Activated B cell treated with CpG ODN at 0.5 μM for 24 hours (primary cell): Measurements from ENCODE around the gene SFMBT1. TPM values are rescaled to one million over a fixed set of nuclear protein-coding genes. Genes with fewer than 3 reads are reported as not detected.

Experiments
- ATAC-seq: fragments of 200-7000 bp; cut with Tn5 transposase; one replicate; pipeline ENCODE4 v1.10.0; 2021; ENCODE audit warnings: low read depth, mild to moderate bottlenecking, moderate library complexity
- CTCF ChIA-PET: fragments of 350-600 bp; sonication (Branson Sonifier 250); formaldehyde crosslinking; loops from one replicate; lab custom pipeline; 2021; ENCODE audit warnings: antibody characterized with exemption; lab: Charles Lee
- POLR2A ChIA-PET: fragments of 350-600 bp; sonication (Branson Sonifier 250); formaldehyde crosslinking; loops from one replicate; lab custom pipeline; 2021; ENCODE audit warnings: antibody characterized with exemption; lab: Charles Lee
- DNase-seq: peaks from one replicate; pipeline ENCODE4 v3.0.0; 2022
- H3K27ac Mint-ChIP-seq: one replicate; pipeline ENCODE4 v1.8.0; 2020; ENCODE audit warnings: mixed read lengths
- H3K27me3 Mint-ChIP-seq: one replicate; pipeline ENCODE4 v1.8.0; 2021; ENCODE audit warnings: mixed read lengths
- H3K36me3 Mint-ChIP-seq: one replicate; pipeline ENCODE4 v1.8.0; 2021; ENCODE audit warnings: low read depth, mixed read lengths
- H3K4me1 Mint-ChIP-seq: one replicate; pipeline ENCODE4 v1.8.0; 2021; ENCODE audit warnings: mixed read lengths
- H3K4me3 Mint-ChIP-seq: one replicate; pipeline ENCODE4 v1.8.0; 2020; ENCODE audit warnings: mild to moderate bottlenecking, mixed read lengths
- H3K9me3 Mint-ChIP-seq: one replicate; pipeline ENCODE4 v1.8.0; 2020; ENCODE audit warnings: mixed read lengths
- intact Hi-C: fragments of 100-400 bp; cut with micrococcal nuclease; formaldehyde crosslinking; loops from one replicate; pipeline ENCODE4 v1.15.1; 2024
- total RNA-seq: library from RNA; stranded (reverse); gene quantifications from 2 replicates; pipeline ENCODE4 v1.2.3, GENCODE V29; 2022
- TF ChIP-seq, protein P1 (sequence below): fragments of 200-600 bp; IDR thresholded peaks from one replicate; pipeline ENCODE4 v1.8.0; 2022; ENCODE audit warnings: antibody characterized with exemption, mild to moderate bottlenecking

SFMBT1 gene
- total RNA-seq, 1 donor from 2014 or later: 31.6 TPM

GRCh38 chr3:53024315-53024714 is 21.6 kb downstream of the SFMBT1 start:
- POLR2A ChIA-PET: no interaction called here
- intact Hi-C loops: no loop called here
- TF ChIP-seq, protein P1, sequence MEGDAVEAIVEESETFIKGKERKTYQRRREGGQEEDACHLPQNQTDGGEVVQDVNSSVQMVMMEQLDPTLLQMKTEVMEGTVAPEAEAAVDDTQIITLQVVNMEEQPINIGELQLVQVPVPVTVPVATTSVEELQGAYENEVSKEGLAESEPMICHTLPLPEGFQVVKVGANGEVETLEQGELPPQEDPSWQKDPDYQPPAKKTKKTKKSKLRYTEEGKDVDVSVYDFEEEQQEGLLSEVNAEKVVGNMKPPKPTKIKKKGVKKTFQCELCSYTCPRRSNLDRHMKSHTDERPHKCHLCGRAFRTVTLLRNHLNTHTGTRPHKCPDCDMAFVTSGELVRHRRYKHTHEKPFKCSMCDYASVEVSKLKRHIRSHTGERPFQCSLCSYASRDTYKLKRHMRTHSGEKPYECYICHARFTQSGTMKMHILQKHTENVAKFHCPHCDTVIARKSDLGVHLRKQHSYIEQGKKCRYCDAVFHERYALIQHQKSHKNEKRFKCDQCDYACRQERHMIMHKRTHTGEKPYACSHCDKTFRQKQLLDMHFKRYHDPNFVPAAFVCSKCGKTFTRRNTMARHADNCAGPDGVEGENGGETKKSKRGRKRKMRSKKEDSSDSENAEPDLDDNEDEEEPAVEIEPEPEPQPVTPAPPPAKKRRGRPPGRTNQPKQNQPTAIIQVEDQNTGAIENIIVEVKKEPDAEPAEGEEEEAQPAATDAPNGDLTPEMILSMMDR: no peak

DNA sequence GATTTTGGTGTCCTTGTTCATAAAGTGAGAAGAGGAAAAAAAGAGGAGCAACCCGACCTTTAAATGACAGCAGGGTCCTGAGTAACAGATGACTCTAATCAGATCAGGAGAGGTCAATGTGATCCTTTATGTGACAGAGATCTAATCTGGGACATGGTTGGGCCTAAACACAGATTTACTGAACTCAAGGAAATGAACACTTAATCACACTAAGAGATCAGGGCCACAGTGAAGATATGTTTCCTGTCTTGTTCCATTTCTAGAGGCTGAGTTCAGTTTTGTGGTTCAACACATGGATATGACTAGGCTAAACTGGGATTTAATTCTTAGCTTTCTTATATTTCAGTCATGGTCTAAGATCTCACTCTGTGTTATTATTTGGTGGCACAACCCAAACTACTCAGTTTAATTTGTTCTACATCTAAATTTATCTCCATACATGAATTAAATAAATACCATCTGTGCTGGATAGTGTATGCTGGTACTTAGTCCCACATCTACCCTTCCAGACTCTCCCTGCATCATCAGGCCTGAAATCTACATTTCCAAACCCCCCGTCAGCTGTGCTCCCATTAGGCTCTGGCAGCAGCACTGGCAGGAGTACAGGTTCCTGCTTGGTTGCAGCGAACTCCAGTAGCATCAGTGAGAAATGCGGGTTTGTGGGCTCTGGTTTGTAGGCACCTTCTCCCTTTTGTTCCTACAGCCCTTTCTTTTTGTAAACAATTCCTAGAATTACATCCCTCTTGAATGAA is 22.6 kb downstream of the SFMBT1 start:
- no peak overlapping the region for H3K27ac Mint-ChIP-seq
- CTCF ChIA-PET: interaction anchor here (1.1 kb wide), 1 partner anchor 13 kb away, joined by 3 read pairs; no protein-coding TSS in a partner anchor
- H3K36me3 Mint-ChIP-seq: peaks cover 4% of the 10 kb centered on the region
- no peaks in the 10 kb centered on the region for H3K27me3 Mint-ChIP-seq
- DNase-seq (no peak), ATAC-seq (no peak)
- H3K9me3 Mint-ChIP-seq: no peaks in the 10 kb centered on the region
- intact Hi-C loops: no loop called here
- POLR2A ChIA-PET: no interaction called here
- peaks cover 52% of the 10 kb centered on the region for H3K4me1 Mint-ChIP-seq
- no peak overlapping the region for H3K4me3 Mint-ChIP-seq
- TF ChIP-seq, protein P1: no peak

More at GRCh38 chr3:53024315-53024714, 21.6 kb downstream of the SFMBT1 start:
- H3K9me3 Mint-ChIP-seq: no peaks in the 10 kb centered on the region
- ATAC-seq (no peak), DNase-seq (no peak)
- peaks cover 50% of the 10 kb centered on the region for H3K4me1 Mint-ChIP-seq
- H3K27me3 Mint-ChIP-seq: no peaks in the 10 kb centered on the region
- no peak overlapping the region for H3K27ac Mint-ChIP-seq
- H3K36me3 Mint-ChIP-seq: peaks cover 4% of the 10 kb centered on the region
- CTCF ChIA-PET: interaction anchor here (1.1 kb wide), 1 partner anchor 12 kb away, joined by 3 read pairs; no protein-coding TSS in a partner anchor
- H3K4me3 Mint-ChIP-seq: no peak overlapping the region

DNA sequence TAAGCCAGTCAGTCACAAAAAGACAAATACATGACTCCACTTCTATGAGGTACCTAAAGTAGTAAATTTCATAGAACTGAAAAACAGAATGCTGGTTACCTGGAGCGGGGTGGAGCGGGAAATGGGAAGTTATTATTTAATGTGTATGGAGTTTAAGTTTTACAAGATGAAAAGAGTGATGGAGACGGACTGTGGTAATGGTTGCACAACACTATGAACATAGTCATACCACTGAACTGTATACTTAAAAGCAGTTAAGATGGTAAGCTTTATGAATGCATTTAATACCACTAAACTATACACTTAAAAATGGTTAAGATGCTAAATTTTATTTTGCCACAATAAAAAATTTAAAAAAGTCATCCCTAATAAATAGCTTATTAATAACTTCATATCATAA is 23.2 kb downstream of the SFMBT1 start:
- H3K4me3 Mint-ChIP-seq: no peak overlapping the region
- peaks cover 4% of the 10 kb centered on the region for H3K36me3 Mint-ChIP-seq
- ATAC-seq: no peak
- no peak overlapping the region for H3K27ac Mint-ChIP-seq
- DNase-seq: no peak
- no peaks in the 10 kb centered on the region for H3K9me3 Mint-ChIP-seq
- ChIA-PET CTCF (no interaction called here), POLR2A (no interaction called here)
- intact Hi-C loops: no loop called here
- peaks cover 58% of the 10 kb centered on the region for H3K4me1 Mint-ChIP-seq
- H3K27me3 Mint-ChIP-seq: no peaks in the 10 kb centered on the region
- TF ChIP-seq, protein P1: no peak

DNA sequence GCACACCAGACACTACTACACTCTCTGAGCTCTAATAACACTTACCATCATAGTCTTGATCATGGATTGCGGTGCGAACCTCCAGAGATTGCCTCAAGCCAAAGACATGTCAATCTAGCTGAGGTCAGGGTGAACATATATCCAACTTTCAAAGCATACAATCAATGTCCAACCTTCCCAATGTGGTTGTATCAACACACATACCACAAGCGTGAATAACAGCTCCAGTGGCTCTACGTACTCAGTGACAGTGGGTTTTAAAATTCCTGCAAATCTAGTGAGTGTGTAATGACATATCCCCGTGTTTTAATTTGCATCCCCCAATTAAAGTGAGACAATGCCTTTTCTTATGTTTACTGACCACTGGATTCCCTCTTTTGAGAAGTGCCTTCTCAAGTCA is 29.6 kb downstream of the SFMBT1 start:
- DNase-seq: no peak
- Mint-ChIP-seq H3K4me3 (no peak overlapping the region), H3K4me1 (peaks cover 41% of the 10 kb centered on the region), H3K36me3 (peaks cover 9% of the 10 kb centered on the region), H3K27ac (no peak overlapping the region), H3K27me3 (no peaks in the 10 kb centered on the region), H3K9me3 (no peaks in the 10 kb centered on the region)
- TF ChIP-seq, protein P1: no peak
- intact Hi-C loops: loop anchor here (2.0 kb wide), 1 partner anchor 15 kb away; no protein-coding TSS in a partner anchor
- POLR2A ChIA-PET: interaction anchor here (0.6 kb wide), 1 partner anchor 334 kb away, joined by 5 read pairs; no protein-coding TSS in a partner anchor
- no peak for ATAC-seq
- CTCF ChIA-PET: no interaction called here

GRCh38 chr3:53011324-53011723 is 34.5 kb downstream of the SFMBT1 start:
- intact Hi-C loops: no loop called here
- ChIA-PET POLR2A (no interaction called here), CTCF (no interaction called here)
- Mint-ChIP-seq H3K4me1 (peaks cover 32% of the 10 kb centered on the region), H3K27me3 (no peaks in the 10 kb centered on the region), H3K4me3 (no peak overlapping the region), H3K27ac (no peak overlapping the region), H3K36me3 (peaks cover 4% of the 10 kb centered on the region), H3K9me3 (no peaks in the 10 kb centered on the region)
- ATAC-seq (no peak), DNase-seq (no peak)
- TF ChIP-seq, protein P1: no peak
